HUES64 (cell line): ENCODE measurements around the gene B3GALNT2.
"Not testable (repeated sequence)": the region's sequence is repeated elsewhere in the genome, so short reads cannot be mapped to it uniquely, and the experiment has no call there.

Experiments used
- H3K27ac ChIP-seq: 2 replicates; pipeline ENCODE4 v1.7.0; 2013; ENCODE audit warnings: low read depth, low read length, inconsistent platforms
- H3K27me3 ChIP-seq: 2 replicates; pipeline ENCODE4 v1.6.1; 2013; ENCODE audit warnings: mild to moderate bottlenecking, low read length; ENCODE audit not compliant: insufficient read depth
- H3K36me3 ChIP-seq: 2 replicates; pipeline ENCODE4 v1.6.1; 2013; ENCODE audit warnings: mild to moderate bottlenecking, low read length; ENCODE audit not compliant: insufficient read depth
- H3K4me1 ChIP-seq: 2 replicates; pipeline ENCODE4 v1.6.1; 2013; ENCODE audit warnings: mild to moderate bottlenecking, low read length, moderate library complexity; ENCODE audit not compliant: insufficient read depth
- H3K4me3 ChIP-seq: 2 replicates; pipeline ENCODE4 v1.5.1; 2013; ENCODE audit warnings: mild to moderate bottlenecking, low read length, moderate library complexity
- H3K9ac ChIP-seq: 2 replicates; pipeline ENCODE4 v1.6.1; 2013; ENCODE audit warnings: mild to moderate bottlenecking, low read depth, low read length
- H3K9me3 ChIP-seq: 2 replicates; pipeline ENCODE4 v1.6.1; 2013; ENCODE audit warnings: low read depth, low read length; ENCODE audit not compliant: insufficient read depth
- WGBS: fragments of 150-250, 120-280 bp; methylation state at CpG from one replicate; pipeline ENCODE4 v1.1.7; 2013; ENCODE audit warnings: missing lambda C conversion rate; 5-methylcytosine and 5-hydroxymethylcytosine counted together

Gene B3GALNT2

GRCh38 chr1:235469897-235470296 is 34.4 kb downstream of the B3GALNT2 start:
- H3K4me3 ChIP-seq, H3K9ac ChIP-seq, H3K27me3 ChIP-seq, H3K4me1 ChIP-seq, H3K27ac ChIP-seq, H3K9me3 ChIP-seq: not testable (repeated sequence)
- WGBS = 100% methylated on average over 2 of the region's 2 CpGs
- peaks cover 55% of the 10 kb centered on the region for H3K36me3 ChIP-seq

DNA sequence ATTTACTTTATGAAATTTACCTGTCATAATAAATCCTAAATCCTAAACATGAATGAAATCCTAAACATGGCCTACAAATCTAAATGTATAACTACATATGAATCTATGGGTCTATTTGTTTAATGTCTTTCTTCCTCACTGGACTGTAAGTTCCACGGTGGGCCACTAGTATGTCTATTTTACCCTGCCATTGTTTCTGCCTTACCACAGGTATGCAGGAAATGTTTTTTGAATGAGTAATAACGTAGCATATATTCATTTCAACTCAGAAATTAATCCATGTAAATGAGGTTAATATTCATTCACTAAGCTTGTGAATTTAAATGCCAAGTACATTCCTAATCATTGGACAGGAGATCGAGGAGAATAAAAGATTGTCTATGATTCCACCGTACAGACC is 35.3 kb downstream of the B3GALNT2 start:
- Histone ChIP-seq H3K27ac (no peak overlapping the region), H3K4me3 (no peak overlapping the region), H3K9ac (no peak overlapping the region), H3K9me3 (no peaks in the 10 kb centered on the region), H3K36me3 (peaks cover 59% of the 10 kb centered on the region), H3K4me1 (no peaks in the 10 kb centered on the region), H3K27me3 (no peaks in the 10 kb centered on the region)
- 100% methylated on average over 3 of the region's 4 CpGs for WGBS

DNA sequence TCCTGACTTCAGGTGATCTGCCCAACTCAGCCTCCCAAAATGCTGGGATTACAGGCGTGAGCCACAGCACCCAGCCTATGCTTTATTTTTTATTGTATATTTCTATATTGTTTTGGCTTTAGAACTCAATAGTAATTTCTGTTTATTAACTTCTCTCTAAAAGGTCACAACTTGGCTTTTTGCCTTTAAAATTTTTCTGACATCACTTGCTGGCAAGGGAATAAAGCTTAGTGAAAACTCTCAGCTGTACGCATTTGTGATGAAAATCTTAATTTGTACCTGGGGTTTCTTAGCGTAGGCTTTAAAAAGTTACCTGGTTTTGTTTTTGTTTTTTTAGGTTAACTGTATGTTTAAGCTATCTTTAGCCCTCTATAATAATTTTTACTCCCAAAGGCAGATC is 36.2 kb downstream of the B3GALNT2 start:
- WGBS = 91% methylated on average over 3 of the region's 3 CpGs
- Histone ChIP-seq H3K27me3 (no peaks in the 10 kb centered on the region), H3K9ac (no peak overlapping the region), H3K4me3 (no peak overlapping the region), H3K27ac (no peak overlapping the region), H3K36me3 (peaks cover 51% of the 10 kb centered on the region), H3K9me3 (no peaks in the 10 kb centered on the region), H3K4me1 (no peaks in the 10 kb centered on the region)

DNA sequence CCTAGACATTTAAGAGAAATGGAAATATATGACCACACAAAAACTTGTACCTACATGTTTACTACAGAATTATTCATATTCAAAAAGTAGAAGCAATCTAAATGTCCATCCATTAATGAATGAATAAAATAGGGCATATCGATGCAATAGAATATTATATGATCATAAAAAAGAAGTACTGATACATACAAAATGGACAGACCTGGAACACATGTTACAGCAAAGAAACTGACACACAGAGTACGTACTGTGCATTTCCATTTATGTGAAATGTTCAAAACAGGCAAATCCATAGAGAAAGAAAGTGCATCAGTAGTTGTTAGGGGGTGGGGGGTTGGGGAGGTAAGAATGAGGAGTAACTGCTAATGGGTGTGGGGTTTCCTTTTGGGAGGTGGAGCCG is 39.2 kb downstream of the B3GALNT2 start:
- Histone ChIP-seq H3K27me3 (no peaks in the 10 kb centered on the region), H3K4me1 (no peaks in the 10 kb centered on the region), H3K9ac (no peak overlapping the region), H3K36me3 (peaks cover 49% of the 10 kb centered on the region), H3K9me3 (no peaks in the 10 kb centered on the region), H3K27ac (no peak overlapping the region), H3K4me3 (no peak overlapping the region)
- WGBS = 94% methylated on average over 1 of the region's 3 CpGs

GRCh38 chr1:235462832-235463231 is 41.4 kb downstream of the B3GALNT2 start:
- H3K9ac ChIP-seq = not testable (repeated sequence)

DNA sequence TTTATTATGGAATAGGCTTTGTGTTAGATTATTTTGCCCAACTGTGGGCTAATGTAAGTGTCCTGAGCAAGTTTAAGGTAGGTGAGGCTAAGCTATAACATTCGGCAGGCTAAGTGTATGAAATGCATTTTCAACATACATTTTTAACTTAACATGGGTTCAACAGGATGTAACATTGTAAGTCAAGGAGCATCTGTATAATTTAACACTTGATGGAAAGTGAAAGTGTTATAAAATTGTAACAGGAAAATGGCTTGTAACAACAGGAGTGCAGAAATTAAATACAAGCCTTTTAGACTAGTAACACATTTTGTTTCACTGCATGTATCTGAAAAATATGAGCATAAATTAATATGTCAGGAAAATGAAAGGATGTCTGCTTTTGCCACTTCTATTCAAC is 42.3 kb downstream of the B3GALNT2 start:
- Histone ChIP-seq H3K4me1 (no peaks in the 10 kb centered on the region), H3K9ac (no peak overlapping the region), H3K27ac (no peak overlapping the region), H3K36me3 (peaks cover 38% of the 10 kb centered on the region), H3K4me3 (no peak overlapping the region), H3K27me3 (no peaks in the 10 kb centered on the region), H3K9me3 (no peaks in the 10 kb centered on the region)
- no CpG with 5 or more reads among the region's 1 CpG for WGBS

More at GRCh38 chr1:235462832-235463231, 41.4 kb downstream of the B3GALNT2 start:
- H3K27ac ChIP-seq, H3K4me3 ChIP-seq, H3K9me3 ChIP-seq, H3K4me1 ChIP-seq, H3K27me3 ChIP-seq: not testable (repeated sequence)
- H3K36me3 ChIP-seq = peaks cover 38% of the 10 kb centered on the region
- 98% methylated on average over 3 of the region's 3 CpGs for WGBS

GRCh38 chr1:235460770-235461169 is 43.5 kb downstream of the B3GALNT2 start:
- Histone ChIP-seq H3K9me3 (no peaks in the 10 kb centered on the region), H3K27ac (no peak overlapping the region), H3K36me3 (peaks cover 28% of the 10 kb centered on the region), H3K9ac (no peak overlapping the region), H3K27me3 (no peaks in the 10 kb centered on the region), H3K4me3 (no peak overlapping the region), H3K4me1 (no peaks in the 10 kb centered on the region)
- WGBS = 98% methylated on average over 4 of the region's 5 CpGs

DNA sequence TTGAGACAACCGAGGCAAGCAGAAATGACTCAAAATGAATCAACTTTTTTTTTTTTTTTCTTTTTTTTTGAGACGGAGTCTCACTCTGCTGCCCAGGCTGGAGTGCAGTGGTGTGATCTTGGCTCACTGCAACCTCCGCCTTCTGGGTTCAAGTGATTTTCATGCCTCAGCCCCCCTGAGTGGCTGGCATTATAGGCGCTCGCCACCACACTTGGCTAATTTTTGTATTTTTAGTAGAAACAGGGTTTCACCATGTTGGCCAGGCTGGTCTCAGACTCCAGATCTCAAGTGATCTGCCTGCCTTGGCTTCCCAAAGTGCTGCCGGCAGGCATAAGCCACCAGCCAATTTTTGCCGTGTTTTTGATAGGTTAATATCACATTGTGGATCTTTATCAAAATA is 46.4 kb downstream of the B3GALNT2 start:
- H3K27me3 ChIP-seq, H3K9ac ChIP-seq, H3K4me1 ChIP-seq, H3K9me3 ChIP-seq, H3K27ac ChIP-seq, H3K4me3 ChIP-seq: not testable (repeated sequence)
- 95% methylated on average over 7 of the region's 7 CpGs for WGBS
- peaks cover 42% of the 10 kb centered on the region for H3K36me3 ChIP-seq

DNA sequence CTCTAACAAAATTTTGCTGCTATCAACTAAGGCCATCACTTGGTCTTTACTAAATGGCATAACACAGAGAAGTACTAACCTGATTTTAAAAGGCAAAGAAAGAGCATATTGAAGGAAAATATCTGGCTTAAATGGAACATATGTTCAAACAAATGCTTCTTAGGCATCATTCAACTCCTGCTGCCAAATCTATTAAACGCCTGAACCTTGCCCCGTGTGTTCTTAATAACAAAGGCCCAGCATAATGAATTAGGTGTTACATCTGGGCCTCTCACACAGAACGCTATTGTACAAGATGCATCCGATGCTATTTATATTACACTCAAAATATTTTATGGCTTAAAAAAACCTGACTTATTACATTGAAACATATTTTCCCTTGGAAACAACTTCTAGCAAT is 48.4 kb downstream of the B3GALNT2 start:
- Histone ChIP-seq H3K27me3 (no peaks in the 10 kb centered on the region), H3K4me1 (no peaks in the 10 kb centered on the region)
- WGBS = 95% methylated on average over 4 of the region's 4 CpGs

GRCh38 chr1:235455097-235455496 is 49.2 kb downstream of the B3GALNT2 start:
- 100% methylated on average over 1 of the region's 2 CpGs for WGBS
- H3K4me1 ChIP-seq = no peaks in the 10 kb centered on the region
- H3K4me3 ChIP-seq = no peak overlapping the region
- no peaks in the 10 kb centered on the region for H3K27me3 ChIP-seq
- H3K9me3 ChIP-seq = no peaks in the 10 kb centered on the region
- H3K9ac ChIP-seq = no peak overlapping the region
- H3K27ac ChIP-seq = no peak overlapping the region
- H3K36me3 ChIP-seq = peaks cover 53% of the 10 kb centered on the region

More for the DNA sequence above, 48.4 kb downstream of the B3GALNT2 start:
- Histone ChIP-seq H3K9me3 (no peaks in the 10 kb centered on the region), H3K4me3 (no peak overlapping the region), H3K36me3 (peaks cover 48% of the 10 kb centered on the region), H3K27ac (no peak overlapping the region), H3K9ac (no peak overlapping the region)

DNA sequence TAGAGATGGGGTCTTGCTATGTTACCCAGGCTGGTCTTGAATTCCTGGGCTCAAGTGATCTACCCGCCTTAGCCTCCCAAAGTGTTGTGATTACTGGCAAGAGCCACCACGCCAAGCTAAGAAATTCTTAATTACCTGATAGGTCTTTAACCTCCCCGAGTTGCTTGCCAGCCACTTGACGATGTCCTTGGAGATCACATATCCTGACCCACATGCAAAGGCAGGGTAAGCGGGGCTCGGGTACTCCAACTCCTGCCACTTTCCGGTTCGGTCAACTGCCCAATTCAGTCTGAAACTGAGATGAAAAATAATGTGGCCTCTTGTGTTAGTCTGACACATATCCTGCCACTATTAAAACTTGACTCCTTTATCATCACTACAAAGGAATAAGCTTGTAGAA is 50.2 kb downstream of the B3GALNT2 start:
- no peaks in the 10 kb centered on the region for H3K27me3 ChIP-seq
- WGBS = 93% methylated on average over 8 of the region's 8 CpGs
- H3K9ac ChIP-seq = no peak overlapping the region
- peaks cover 64% of the 10 kb centered on the region for H3K36me3 ChIP-seq
- no peaks in the 10 kb centered on the region for H3K4me1 ChIP-seq
- no peak overlapping the region for H3K27ac ChIP-seq
- no peaks in the 10 kb centered on the region for H3K9me3 ChIP-seq
- no peak overlapping the region for H3K4me3 ChIP-seq

DNA sequence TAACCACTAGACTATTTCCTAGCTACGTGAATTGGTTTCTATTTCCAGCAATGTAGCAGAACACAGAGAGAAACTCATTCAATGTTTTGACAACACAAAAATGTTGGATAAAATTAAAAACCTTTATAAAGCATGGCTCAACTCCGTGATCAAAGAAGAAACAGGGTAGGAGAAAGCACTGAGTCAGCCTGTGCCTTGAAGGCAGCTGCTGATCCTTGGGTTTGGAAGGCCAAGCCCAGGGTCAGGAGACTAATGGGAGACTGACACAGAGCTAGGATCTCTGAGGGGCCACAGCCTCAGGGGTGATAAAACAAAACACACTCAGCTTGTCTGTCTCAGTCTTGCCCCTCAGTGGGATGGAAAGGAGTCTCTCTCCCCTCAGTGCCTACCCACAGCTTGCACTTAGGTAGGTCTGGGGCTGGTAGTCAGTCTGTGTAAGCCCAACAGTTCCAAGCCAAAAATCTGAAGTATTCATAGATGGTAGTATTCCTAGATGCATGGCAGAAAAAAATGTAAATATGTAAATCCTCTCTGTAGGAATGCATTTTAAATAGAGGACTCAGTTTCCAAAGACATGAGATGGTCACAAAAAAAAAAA is 53.3 kb downstream of the B3GALNT2 start:
- peaks cover 90% of the 10 kb centered on the region for H3K36me3 ChIP-seq

More for the DNA sequence above, 53.3 kb downstream of the B3GALNT2 start:
- no peaks in the 10 kb centered on the region for H3K9me3 ChIP-seq
- peak overlapping the region; percentile 34; the same call in 1 of the 2 replicates for H3K27ac ChIP-seq
- no peaks in the 10 kb centered on the region for H3K4me1 ChIP-seq
- H3K4me3 ChIP-seq = no peak overlapping the region
- H3K27me3 ChIP-seq = no peaks in the 10 kb centered on the region
- 93% methylated on average over 2 of the region's 2 CpGs for WGBS
- no peak overlapping the region for H3K9ac ChIP-seq
